Liver (tissue), 9 donors: Measurements from ENCODE around the gene GFPT2. TPM values are rescaled to one million over a fixed set of nuclear protein-coding genes. Genes with fewer than 3 reads are reported as not detected.

Experiments used
- DNase-seq: peaks from one replicate; pipeline ENCODE4 v3.0.0-alpha.2; 2017; ENCODE audit warnings: low spot score
- H3K27ac ChIP-seq, 2 donors: one replicate each; pipeline ENCODE4 v1.7.0; 2013; ENCODE audit warnings: inconsistent platforms in 2 of 2, low read length in 2 of 2, control low read depth in 1 of 2, low read depth in 1 of 2, mild to moderate bottlenecking in 1 of 2
- H3K27me3 ChIP-seq, 4 donors: one replicate each; pipeline versions ENCODE4 v1.6.1 to v1.7.0; 2013; ENCODE audit warnings: low read length in 3 of 4, inconsistent platforms in 1 of 4, mild to moderate bottlenecking in 1 of 4, moderate library complexity in 1 of 4; ENCODE audit not compliant: control insufficient read depth in 4 of 4, insufficient read depth in 4 of 4
- H3K36me3 ChIP-seq, 4 donors: one replicate each; pipeline versions ENCODE4 v1.6.1 to v1.7.0; 2013; ENCODE audit warnings: low read length in 3 of 4, mild to moderate bottlenecking in 3 of 4, low read depth in 1 of 4, moderate library complexity in 1 of 4; ENCODE audit not compliant: control insufficient read depth in 4 of 4, insufficient read depth in 3 of 4
- H3K4me1 ChIP-seq, 4 donors: one replicate each; pipeline versions ENCODE4 v1.6.1 to v1.7.0; 2013; ENCODE audit warnings: low read length in 3 of 4, mild to moderate bottlenecking in 3 of 4, moderate library complexity in 1 of 4; ENCODE audit not compliant: control insufficient read depth in 4 of 4, insufficient read depth in 4 of 4
- H3K4me3 ChIP-seq, 3 donors: one replicate each; pipeline versions ENCODE4 v1.6.1 to v1.7.0; 2013; ENCODE audit warnings: low read length in 3 of 3, control low read depth in 1 of 3, low read depth in 1 of 3, mild to moderate bottlenecking in 1 of 3
- H3K9ac ChIP-seq, 2 donors: one replicate each; pipeline ENCODE4 v1.7.0; 2013; ENCODE audit warnings: low read length in 2 of 2, mild to moderate bottlenecking in 2 of 2, moderate library complexity in 2 of 2, control low read depth in 1 of 2, low read depth in 1 of 2
- H3K9me3 ChIP-seq, 4 donors: one replicate each; pipeline versions ENCODE4 v1.6.1 to v1.7.0; 2013; ENCODE audit warnings: low read length in 3 of 4; ENCODE audit not compliant: control insufficient read depth in 4 of 4
- ATF3 ChIP-seq: IDR thresholded peaks from 2 replicates; pipeline ENCODE4 v1.6.1; 2016; ENCODE audit warnings: antibody characterized with exemption
- EGR1 ChIP-seq, 2 donors: IDR thresholded peaks; 2 replicates each; pipeline ENCODE4 v1.6.1; 2016 to 2018; ENCODE audit warnings: antibody characterized with exemption in 2 of 2, low read depth in 2 of 2
- GABPA ChIP-seq, 2 donors: IDR thresholded peaks in 1 of 2; conservative IDR thresholded peaks in 1 of 2; 2 replicates each; pipeline ENCODE4 v1.6.1; 2016; ENCODE audit warnings: antibody characterized with exemption in 2 of 2, mild to moderate bottlenecking in 1 of 2, moderate library complexity in 1 of 2
- HNF4A ChIP-seq, 2 donors: conservative IDR thresholded peaks; 2 replicates each; pipeline ENCODE4 v1.6.1; 2016; ENCODE audit warnings: antibody characterized with exemption in 2 of 2, mild to moderate bottlenecking in 2 of 2
- HNF4G ChIP-seq: IDR thresholded peaks from 2 replicates; pipeline ENCODE4 v1.6.1; 2016; ENCODE audit warnings: antibody characterized with exemption
- JUND ChIP-seq, 2 donors: IDR thresholded peaks; 2 replicates each; pipeline ENCODE4 v1.6.1; 2016; ENCODE audit warnings: antibody characterized with exemption in 2 of 2
- MAX ChIP-seq: IDR thresholded peaks from 2 replicates; pipeline ENCODE4 v1.6.1; 2016; ENCODE audit warnings: antibody characterized with exemption
- NR2F2 ChIP-seq: IDR thresholded peaks from 2 replicates; pipeline ENCODE4 v1.6.1; 2016; ENCODE audit warnings: antibody characterized with exemption
- REST ChIP-seq: IDR thresholded peaks from 2 replicates; pipeline ENCODE4 v1.6.1; 2016; ENCODE audit warnings: antibody characterized with exemption, mild to moderate bottlenecking
- RXRA ChIP-seq, 2 donors: IDR thresholded peaks; 2 replicates each; pipeline ENCODE4 v1.6.1; 2017 to 2018; ENCODE audit warnings: antibody characterized with exemption in 2 of 2, mild to moderate bottlenecking in 1 of 2
- SP1 ChIP-seq: IDR thresholded peaks from 2 replicates; pipeline ENCODE4 v1.6.1; 2018; ENCODE audit warnings: antibody characterized with exemption, mild to moderate bottlenecking
- TAF1 ChIP-seq: conservative IDR thresholded peaks from 2 replicates; pipeline ENCODE4 v1.6.1; 2016; ENCODE audit warnings: antibody characterized with exemption, mild to moderate bottlenecking
- YY1 ChIP-seq: IDR thresholded peaks from 2 replicates; pipeline ENCODE4 v1.6.1; 2016; ENCODE audit warnings: antibody characterized with exemption, mild to moderate bottlenecking
- ZBTB33 ChIP-seq: IDR thresholded peaks from 2 replicates; pipeline ENCODE4 v1.6.1; 2016; ENCODE audit warnings: antibody characterized with exemption
- WGBS: extraction: QIAGEN DNeasy Blood & Tissue Kit; methylation state at CpG from one replicate; pipeline ENCODE4 v1.1.7; 2013; 5-methylcytosine and 5-hydroxymethylcytosine counted together
- polyA plus RNA-seq, 2 donors: library from polyadenylated mRNA; stranded (reverse) in 1 of 2; unstranded in 1 of 2; fragments of 200-250 nt in 1 of 2; fragments of >200 nt in 1 of 2; fragmentation: Nextera tagmentation in 1 of 2; extraction: Ambion mirVana in 1 of 2; gene quantifications; one replicate each; pipeline versions ENCODE4 v1.2.1 to v1.2.3, GENCODE V29; 2013 to 2015
- total RNA-seq, 2 donors: library from RNA; depleted of rRNA; stranded (reverse); fragments of >200 nt; gene quantifications; one replicate each; pipeline ENCODE4 v1.2.3, GENCODE V29; 2014
- donor health status: healthy.
- donor health status: healthy.
- donor health status: healthy.
- donor health status: healthy.
- donor health status: healthy.

GFPT2 gene
- total and polyA plus RNA-seq, 4 donors = 0.32 to 1.8 (median 0.54) TPM

- Histone ChIP-seq H3K4me3 (peak overlapping the region in 2 of 3 donors; percentile 42 to 72), H3K27me3 (no peaks in the 10 kb centered on the region), H3K36me3 (peaks cover 13 to 80% (median 58%) of the 10 kb centered on the region in 4 donors), H3K9ac (no peak overlapping the region), H3K27ac (no peak overlapping the region), H3K4me1 (no peaks in the 10 kb centered on the region), H3K9me3 (peaks cover 57 to 93% (median 68%) of the 10 kb centered on the region in 4 donors)
- TF ChIP-seq ATF3 = no peak
- no peak for TF ChIP-seq HNF4G
- no peak for TF ChIP-seq TAF1
- no peak for TF ChIP-seq MAX
- TF ChIP-seq GABPA (IDR thresholded peaks at IDR 0.05 in 1 of 2, conservative IDR thresholded peaks at IDR 0.05 in 1 of 2) = no peak
- no peak for TF ChIP-seq HNF4A (conservative IDR thresholded peaks at IDR 0.05)
- TF ChIP-seq RXRA (IDR thresholded peaks at IDR 0.05) = no peak
- no peak for TF ChIP-seq YY1
- TF ChIP-seq NR2F2 = no peak
- TF ChIP-seq EGR1 (IDR thresholded peaks at IDR 0.05; ENCODE audit: low read depth in 2 of 2) = no peak
- no peak for TF ChIP-seq JUND (IDR thresholded peaks at IDR 0.05)
- no peak for TF ChIP-seq SP1
- TF ChIP-seq REST = no peak
- TF ChIP-seq ZBTB33 = no peak
- DNase-seq = no peak
- 96% methylated on average over 9 of the region's 9 CpGs for WGBS
Measured at GRCh38 chr5:180251141-180251540, 102.0 kb downstream of the GFPT2 start.

Other genes with a start within 250 kb of the GFPT2 start
- under 1 TPM in 1 of 2 donors, not detected in 1; 0.09 TPM for gene RASGEF1C, start 144.1 kb downstream of the GFPT2 start, total RNA-seq
- under 1 TPM in 1 of 2 donors, not detected in 1; 0.10 TPM for gene RASGEF1C, start 144.1 kb downstream of the GFPT2 start, polyA plus RNA-seq
- 10 to 100 TPM; 16.8 to 22.7 TPM for gene MAPK9, start 61.3 kb downstream of the GFPT2 start, total RNA-seq
- 1 to 10 TPM; 3.8 to 8.7 TPM for gene MAPK9, start 61.3 kb downstream of the GFPT2 start, polyA plus RNA-seq
- 10 to 100 TPM in 1 of 2 donors, 1 to 10 TPM in 1; 5.7 to 25.0 TPM for gene CNOT6, start 141.0 kb upstream of the GFPT2 start, total RNA-seq
- gene CNOT6, start 141.0 kb upstream of the GFPT2 start, polyA plus RNA-seq = 1 to 10 TPM; 1.4 to 2.7 TPM
- not detected for gene SCGB3A1, start 238.2 kb upstream of the GFPT2 start, total RNA-seq
- 1 to 10 TPM; 1.5 TPM for gene SCGB3A1, start 238.2 kb upstream of the GFPT2 start, polyA plus RNA-seq